ENCODE measurements around the gene ZBTB20.

DNA sequence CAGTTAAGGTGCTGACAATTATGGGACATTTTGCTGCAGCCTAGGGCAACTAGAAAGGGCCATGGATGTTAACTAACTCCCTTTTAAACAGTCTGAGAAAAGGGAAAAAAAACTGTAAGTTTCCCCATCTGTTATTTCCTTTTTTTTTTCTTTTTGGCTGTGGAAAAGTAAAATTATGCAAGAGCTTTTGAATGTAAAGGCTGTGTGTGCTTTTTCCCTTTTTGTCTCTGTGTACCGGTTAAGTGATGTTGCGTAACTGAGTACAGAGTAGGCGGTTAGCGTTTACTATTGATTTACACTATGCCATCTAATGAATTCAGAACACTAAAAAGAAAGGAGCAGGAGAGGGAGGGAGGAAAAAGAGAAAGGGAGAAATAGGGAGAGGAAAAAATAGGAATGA lies 449.7 kb downstream of the ZBTB20 start:
- TF ChIP-seq POLR2A (IDR thresholded peaks at IDR 0.05; ENCODE audit: low read depth) (no peak), EP300 (IDR thresholded peaks at IDR 0.05) (no peak)
- TF ChIP-seq, protein P1, sequence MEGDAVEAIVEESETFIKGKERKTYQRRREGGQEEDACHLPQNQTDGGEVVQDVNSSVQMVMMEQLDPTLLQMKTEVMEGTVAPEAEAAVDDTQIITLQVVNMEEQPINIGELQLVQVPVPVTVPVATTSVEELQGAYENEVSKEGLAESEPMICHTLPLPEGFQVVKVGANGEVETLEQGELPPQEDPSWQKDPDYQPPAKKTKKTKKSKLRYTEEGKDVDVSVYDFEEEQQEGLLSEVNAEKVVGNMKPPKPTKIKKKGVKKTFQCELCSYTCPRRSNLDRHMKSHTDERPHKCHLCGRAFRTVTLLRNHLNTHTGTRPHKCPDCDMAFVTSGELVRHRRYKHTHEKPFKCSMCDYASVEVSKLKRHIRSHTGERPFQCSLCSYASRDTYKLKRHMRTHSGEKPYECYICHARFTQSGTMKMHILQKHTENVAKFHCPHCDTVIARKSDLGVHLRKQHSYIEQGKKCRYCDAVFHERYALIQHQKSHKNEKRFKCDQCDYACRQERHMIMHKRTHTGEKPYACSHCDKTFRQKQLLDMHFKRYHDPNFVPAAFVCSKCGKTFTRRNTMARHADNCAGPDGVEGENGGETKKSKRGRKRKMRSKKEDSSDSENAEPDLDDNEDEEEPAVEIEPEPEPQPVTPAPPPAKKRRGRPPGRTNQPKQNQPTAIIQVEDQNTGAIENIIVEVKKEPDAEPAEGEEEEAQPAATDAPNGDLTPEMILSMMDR (IDR thresholded peaks at IDR 0.05), result no peak

Measured in esophagus muscularis mucosa (tissue), 4 donors.